Measurements from ENCODE around the gene PDXK.

Gene PDXK

DNA sequence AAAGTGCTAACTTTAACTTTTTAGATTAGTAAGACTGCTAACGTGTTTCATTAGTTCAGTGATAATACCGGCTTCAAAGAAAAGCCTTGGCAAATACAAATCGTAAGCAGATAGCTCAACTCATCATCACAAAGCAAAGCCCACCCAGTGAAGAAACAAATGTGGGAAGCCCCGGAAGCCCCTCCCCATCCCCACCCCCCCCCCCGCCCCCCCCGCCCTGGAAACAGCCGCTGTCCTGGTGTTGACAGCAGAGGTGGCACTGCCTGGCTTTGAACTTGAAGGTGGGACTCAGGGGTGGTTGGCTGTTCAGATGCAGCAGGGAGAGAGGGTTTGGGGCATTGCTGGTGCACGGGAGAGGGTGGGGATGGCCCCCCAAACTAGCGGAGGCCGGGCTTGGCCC, 14.1 kb downstream of the PDXK start:
- TF ChIP-seq, protein P1, sequence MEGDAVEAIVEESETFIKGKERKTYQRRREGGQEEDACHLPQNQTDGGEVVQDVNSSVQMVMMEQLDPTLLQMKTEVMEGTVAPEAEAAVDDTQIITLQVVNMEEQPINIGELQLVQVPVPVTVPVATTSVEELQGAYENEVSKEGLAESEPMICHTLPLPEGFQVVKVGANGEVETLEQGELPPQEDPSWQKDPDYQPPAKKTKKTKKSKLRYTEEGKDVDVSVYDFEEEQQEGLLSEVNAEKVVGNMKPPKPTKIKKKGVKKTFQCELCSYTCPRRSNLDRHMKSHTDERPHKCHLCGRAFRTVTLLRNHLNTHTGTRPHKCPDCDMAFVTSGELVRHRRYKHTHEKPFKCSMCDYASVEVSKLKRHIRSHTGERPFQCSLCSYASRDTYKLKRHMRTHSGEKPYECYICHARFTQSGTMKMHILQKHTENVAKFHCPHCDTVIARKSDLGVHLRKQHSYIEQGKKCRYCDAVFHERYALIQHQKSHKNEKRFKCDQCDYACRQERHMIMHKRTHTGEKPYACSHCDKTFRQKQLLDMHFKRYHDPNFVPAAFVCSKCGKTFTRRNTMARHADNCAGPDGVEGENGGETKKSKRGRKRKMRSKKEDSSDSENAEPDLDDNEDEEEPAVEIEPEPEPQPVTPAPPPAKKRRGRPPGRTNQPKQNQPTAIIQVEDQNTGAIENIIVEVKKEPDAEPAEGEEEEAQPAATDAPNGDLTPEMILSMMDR (conservative IDR thresholded peaks at IDR 0.05; ENCODE audit: control insufficient read depth, insufficient read depth, low read depth, low read length): no peak
- DNase-seq (ENCODE audit: low read depth): peak; percentile 51
- H3K4me3 ChIP-seq (ENCODE audit: control insufficient read depth, low read depth, low read length): peak overlapping the region; percentile 2

DNA sequence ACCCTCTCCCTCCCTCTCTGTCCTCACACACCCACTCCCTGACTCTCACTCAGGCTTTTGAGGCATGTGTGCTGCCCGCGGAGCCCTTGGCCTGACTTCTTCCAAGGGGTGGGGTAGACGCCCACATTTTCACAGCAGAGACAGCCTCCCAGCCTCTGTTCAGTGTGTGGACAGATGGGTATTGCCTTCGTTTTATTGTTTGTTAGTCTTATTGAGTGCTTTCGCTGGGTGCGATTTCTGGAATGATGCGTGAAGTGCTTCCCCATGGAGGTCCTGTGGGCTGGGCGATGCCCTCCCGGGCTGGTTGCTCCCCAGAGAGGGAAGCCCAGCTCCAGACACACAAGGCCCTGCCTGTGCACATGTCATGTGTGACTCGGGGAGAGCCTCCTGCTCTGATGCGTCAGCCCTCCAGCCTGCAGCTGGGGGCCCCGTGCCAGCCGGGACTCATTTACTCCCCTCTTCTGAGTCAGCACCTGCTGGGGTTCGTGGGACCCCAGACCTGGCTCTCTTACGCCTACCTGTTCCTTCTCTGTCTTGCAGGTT, 14.7 kb downstream of the PDXK start:
- peak; percentile 90 for DNase-seq (ENCODE audit: low read depth)
- TF ChIP-seq, protein P1 (conservative IDR thresholded peaks at IDR 0.05; ENCODE audit: control insufficient read depth, insufficient read depth, low read depth, low read length): no peak
- H3K4me3 ChIP-seq (ENCODE audit: control insufficient read depth, low read depth, low read length): peak overlapping the region; percentile 2

DNA sequence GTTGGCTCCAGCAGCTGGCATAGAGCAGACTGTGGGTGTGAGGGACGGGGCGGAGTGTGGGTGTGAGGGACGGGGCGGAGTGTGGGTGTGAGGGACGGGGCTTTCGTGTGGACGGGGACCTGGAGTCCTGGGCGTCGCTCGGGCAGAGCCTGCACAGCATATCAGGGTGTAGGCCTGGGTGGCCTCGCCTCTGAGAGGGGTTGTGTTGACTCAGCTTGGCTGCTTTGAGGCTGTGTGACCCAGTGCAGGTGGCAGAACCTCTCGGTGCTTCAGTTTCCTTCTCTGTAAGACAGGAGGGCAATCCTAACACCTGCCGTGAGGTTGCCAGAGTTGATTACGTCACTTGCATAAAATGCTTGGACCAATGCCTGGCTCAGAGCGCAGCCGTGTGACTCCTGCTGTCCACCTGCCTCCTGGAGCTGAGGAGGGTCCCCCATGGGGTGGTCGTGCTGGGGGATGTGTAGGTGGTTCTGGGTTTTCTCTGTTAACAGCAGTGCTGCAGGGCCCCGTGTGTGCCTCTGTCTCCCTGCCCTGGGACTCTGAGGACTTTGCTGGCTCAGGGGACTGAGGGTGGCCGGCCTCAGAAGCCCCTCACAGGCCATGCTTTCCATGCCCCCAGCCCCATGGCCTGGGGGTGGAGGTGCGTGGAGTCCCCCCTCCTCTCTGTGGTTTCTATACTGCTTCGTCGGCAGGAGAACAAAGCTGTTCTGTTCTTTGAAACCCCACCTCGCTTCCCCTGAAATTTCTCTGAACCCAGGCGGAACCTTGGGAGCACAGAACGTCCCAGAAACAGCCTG, 15.4 kb downstream of the PDXK start:
- no peak overlapping the region for H3K4me3 ChIP-seq (ENCODE audit: control insufficient read depth, low read depth, low read length)
- TF ChIP-seq, protein P1 (conservative IDR thresholded peaks at IDR 0.05; ENCODE audit: control insufficient read depth, insufficient read depth, low read depth, low read length): no peak
- DNase-seq (ENCODE audit: low read depth): no peak

DNA sequence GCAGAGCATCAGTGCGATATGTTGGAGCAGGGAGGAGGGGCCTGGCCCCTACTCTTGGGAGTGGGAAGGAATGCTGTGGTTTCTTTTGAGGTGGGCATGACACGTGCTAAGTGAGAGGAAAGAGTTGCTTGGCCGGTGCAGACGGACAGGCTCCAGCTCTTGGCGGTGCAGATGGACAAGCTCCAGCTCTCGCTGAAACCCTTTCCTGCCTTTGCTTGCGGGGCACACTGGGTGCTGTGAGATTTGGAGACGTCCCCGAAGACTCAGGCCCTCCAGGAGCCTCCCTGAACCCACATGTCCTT, 15.9 kb downstream of the PDXK start:
- TF ChIP-seq, protein P1 (conservative IDR thresholded peaks at IDR 0.05; ENCODE audit: control insufficient read depth, insufficient read depth, low read depth, low read length): no peak
- no peak overlapping the region for H3K4me3 ChIP-seq (ENCODE audit: control insufficient read depth, low read depth, low read length)
- peak; percentile 72 for DNase-seq (ENCODE audit: low read depth)

DNA sequence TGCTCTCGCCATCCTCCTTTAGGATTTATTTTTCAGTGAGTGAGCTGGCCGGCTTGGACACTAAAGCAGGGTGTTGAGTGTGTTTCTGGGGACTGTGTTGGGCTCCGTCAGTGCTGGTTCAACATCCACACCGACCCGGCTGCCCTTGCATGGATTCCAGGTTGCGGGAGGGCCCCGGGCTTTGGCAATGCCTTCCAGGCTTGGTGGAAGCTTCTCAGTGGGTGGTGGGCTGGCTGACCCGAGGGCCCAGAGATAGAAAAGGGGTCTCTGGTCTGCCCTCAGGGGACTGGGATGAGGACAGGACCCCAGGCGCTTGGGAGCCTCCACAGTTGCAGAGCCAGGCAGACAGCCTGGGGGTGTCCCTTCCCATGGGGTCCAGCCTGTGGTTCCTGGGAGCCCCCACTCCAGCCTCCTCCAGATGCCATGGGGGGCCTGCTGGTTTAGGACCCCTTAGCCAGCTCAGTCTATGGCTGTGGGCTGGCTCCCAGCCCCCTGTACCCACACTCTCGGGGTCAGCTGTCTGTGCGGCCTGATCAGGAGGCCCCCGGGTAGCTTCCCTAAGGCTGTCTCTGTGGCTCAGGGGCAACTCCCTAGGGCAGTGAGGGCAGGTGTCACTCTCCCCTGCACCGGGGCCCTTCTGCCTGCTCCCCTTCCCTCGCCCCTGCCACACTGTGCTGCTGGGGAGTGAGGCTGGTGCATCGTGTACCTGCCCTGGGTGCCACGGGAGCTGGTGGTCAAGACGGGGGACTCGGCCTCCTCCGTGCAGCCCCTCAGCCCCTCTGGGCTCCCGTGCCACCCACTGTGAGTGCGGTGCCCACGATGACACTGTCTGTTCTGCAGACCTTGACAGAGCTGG, 16.5 kb downstream of the PDXK start:
- no peak overlapping the region for H3K4me3 ChIP-seq (ENCODE audit: control insufficient read depth, low read depth, low read length)
- TF ChIP-seq, protein P1 (conservative IDR thresholded peaks at IDR 0.05; ENCODE audit: control insufficient read depth, insufficient read depth, low read depth, low read length): no peak
- DNase-seq (ENCODE audit: low read depth): no peak

DNA sequence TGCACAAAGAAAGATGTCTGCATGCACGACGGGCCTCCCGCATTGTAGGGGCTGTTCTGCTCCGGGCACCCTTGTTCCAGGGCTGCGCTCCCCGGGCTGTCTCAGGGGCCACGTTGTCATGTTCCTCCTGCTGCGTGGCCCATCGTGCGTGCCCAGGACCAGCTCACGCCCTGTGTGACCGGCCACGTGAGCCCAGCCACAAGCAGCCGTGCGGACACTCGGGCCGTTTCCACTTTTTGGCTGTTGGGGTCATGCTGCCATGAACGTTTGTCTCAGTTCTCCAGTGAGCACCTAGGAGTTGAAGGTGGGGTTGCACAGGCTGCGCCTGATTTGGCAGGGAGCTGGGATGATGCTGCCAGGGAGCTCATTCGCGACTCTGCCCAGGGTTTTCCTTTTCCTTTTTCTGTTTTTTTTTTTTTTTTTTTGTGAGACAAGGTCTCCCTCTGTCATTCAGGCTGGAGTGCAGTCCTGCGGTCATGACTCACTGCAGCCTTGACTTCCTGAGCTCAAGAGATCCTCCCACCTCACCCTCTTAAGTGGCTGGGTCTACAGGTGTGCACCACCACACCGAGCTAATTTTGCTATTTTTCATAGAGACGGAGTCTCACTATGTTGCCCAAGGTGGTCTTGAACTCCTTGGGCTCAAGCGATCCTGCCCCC, 17.4 kb downstream of the PDXK start:
- TF ChIP-seq, protein P1 (conservative IDR thresholded peaks at IDR 0.05; ENCODE audit: control insufficient read depth, insufficient read depth, low read depth, low read length): no peak
- no peak for DNase-seq (ENCODE audit: low read depth)

More for the DNA sequence above, 17.4 kb downstream of the PDXK start:
- no peak overlapping the region for H3K4me3 ChIP-seq (ENCODE audit: control insufficient read depth, low read depth, low read length)
